HepG2 (cell line): Measurements from ENCODE around the gene PARP3. TPM values are rescaled to one million over a fixed set of nuclear protein-coding genes. Genes with fewer than 3 reads are reported as not detected.
A peak's percentile ranks its signal among the peaks of the same experiment; 100 is the strongest.

ENCODE experiments used
- BCL6 ChIP-seq: IDR thresholded peaks from 2 replicates; pipeline ENCODE4 v1.6.1; 2016; ENCODE audit warnings: missing genetic modification reagents, missing compliant biosample characterization
- CAMTA2 ChIP-seq: sonication (generic); formaldehyde crosslinking; IDR thresholded peaks from 2 replicates; pipeline ENCODE4 v1.4.0; 2020; ENCODE audit warnings: mild to moderate bottlenecking, missing genetic modification reagents, borderline replicate concordance
- DRAP1 ChIP-seq: IDR thresholded peaks from 2 replicates; pipeline ENCODE4 v1.6.1; 2016; ENCODE audit warnings: missing genetic modification reagents, missing compliant biosample characterization
- FOXP4 ChIP-seq: sonication (generic); formaldehyde crosslinking; IDR thresholded peaks from 2 replicates; pipeline ENCODE4 v1.4.0; 2020; ENCODE audit warnings: missing genetic modification reagents
- GMEB1 ChIP-seq: sonication (generic); formaldehyde crosslinking; IDR thresholded peaks from 2 replicates; pipeline ENCODE4 v1.5.1; 2020; ENCODE audit warnings: missing genetic modification reagents, mild to moderate bottlenecking, borderline replicate concordance
- PCBP1 ChIP-seq: fragments of 200-400 bp; formaldehyde crosslinking; IDR thresholded peaks from 2 replicates; pipeline ENCODE4 v1.6.1; 2017; ENCODE audit warnings: mild to moderate bottlenecking, low read depth, low read length, borderline replicate concordance
- SKIL ChIP-seq: sonication (generic); formaldehyde crosslinking; IDR thresholded peaks from 2 replicates; pipeline ENCODE4 v1.8.0; 2022; ENCODE audit warnings: missing genetic modification reagents, mild to moderate bottlenecking, moderate library complexity, borderline replicate concordance
- THAP11 ChIP-seq: IDR thresholded peaks from 2 replicates; pipeline ENCODE4 v1.6.1; 2016; ENCODE audit warnings: missing biosample characterization, missing genetic modification reagents
- UBTF ChIP-seq: sonication (generic); formaldehyde crosslinking; IDR thresholded peaks from 2 replicates; pipeline ENCODE4 v1.4.0; 2020; ENCODE audit warnings: mild to moderate bottlenecking, missing genetic modification reagents
- ZMAT3 ChIP-seq: sonication (generic); formaldehyde crosslinking; conservative IDR thresholded peaks from 2 replicates; pipeline ENCODE4 v1.7.0; 2021; ENCODE audit warnings: missing genetic modification reagents
- ZNF18 ChIP-seq: sonication (generic); formaldehyde crosslinking; IDR thresholded peaks from 2 replicates; pipeline ENCODE4 v1.8.0; 2022; ENCODE audit warnings: mild to moderate bottlenecking, missing genetic modification reagents; ENCODE audit not compliant: insufficient replicate concordance
- ZNF589 ChIP-seq: sonication (generic); formaldehyde crosslinking; conservative IDR thresholded peaks from 2 replicates; pipeline ENCODE4 v1.8.0; 2022; ENCODE audit warnings: mild to moderate bottlenecking, moderate library complexity, missing genetic modification reagents
- ZNF704 ChIP-seq: sonication (generic); formaldehyde crosslinking; IDR thresholded peaks from 2 replicates; pipeline ENCODE4 v1.8.1; 2023; ENCODE audit warnings: mild to moderate bottlenecking, inconsistent platforms, moderate library complexity, missing genetic modification reagents, borderline replicate concordance
- polyA plus RNA-seq, 8 experiments: library from polyadenylated mRNA; depleted of rRNA in 3 of 8; stranded (reverse) in 7 of 8; unstranded in 1 of 8; fragments of >200 nt; fragmentation: Illumina TruSeq in 4 of 8; extraction: Trizol in 4 of 8; gene quantifications; 2 replicates each; pipeline versions ENCODE4 v1.2.1 to v1.2.3, GENCODE V29; 2011 to 2016; ENCODE audit warnings: low read depth in 4 of 8, missing spikeins in 1 of 8, mixed read lengths in 1 of 8; ENCODE audit not compliant: insufficient read depth in 1 of 8
- total RNA-seq, 5 experiments: library from RNA; depleted of rRNA; stranded (reverse); fragments of >200 nt; fragmentation: Illumina TruSeq; extraction: Trizol; gene quantifications; 2 replicates each; pipeline ENCODE4 v1.2.3, GENCODE V29; 2016; ENCODE audit warnings: low read depth in 1 of 5

Gene PARP3
- total and polyA plus RNA-seq, 2 of the 13 experiments (the other 11 are each of a cell fraction or from before 2014, with no cell fraction given), result 11.2 to 21.5 TPM

GRCh38 chr3:51995346-51996163, 53.4 kb downstream of the PARP3 start, which contains the start of gene RPL29 (continued):
- TF ChIP-seq PCBP1 (peak; percentile 78; the same call in 1 of the 2 replicates), ZNF18 (CRISPR knock-in tag) (peak; percentile 83), CAMTA2 (no peak), GMEB1 (CRISPR knock-in tag) (peak; percentile 81; the same call in 1 of the 2 replicates), UBTF (CRISPR knock-in tag) (peak; percentile 75), SKIL (CRISPR knock-in tag) (peak; percentile 60; the same call in 1 of the 2 replicates), FOXP4 (peak; percentile 67; the same call in 1 of the 2 replicates), ZMAT3 (peak; percentile 89; the same call in 1 of the 2 replicates), ZNF589 (peak; percentile 89), DRAP1 (CRISPR knock-in tag) (peak; percentile 96), BCL6 (CRISPR knock-in tag) (peak; percentile 67), ZNF704 (CRISPR knock-in tag) (peak; percentile 90), THAP11 (peak; percentile 97)
